GM18861 (cell line): ENCODE measurements around the gene USP7.

ENCODE experiments used
- ATAC-seq: cut with Tn5 transposase; IDR thresholded peaks from one replicate; pipeline ENCODE4 v1.9.1; 2021; ENCODE audit not compliant: unreplicated experiment

The USP7 gene

DNA sequence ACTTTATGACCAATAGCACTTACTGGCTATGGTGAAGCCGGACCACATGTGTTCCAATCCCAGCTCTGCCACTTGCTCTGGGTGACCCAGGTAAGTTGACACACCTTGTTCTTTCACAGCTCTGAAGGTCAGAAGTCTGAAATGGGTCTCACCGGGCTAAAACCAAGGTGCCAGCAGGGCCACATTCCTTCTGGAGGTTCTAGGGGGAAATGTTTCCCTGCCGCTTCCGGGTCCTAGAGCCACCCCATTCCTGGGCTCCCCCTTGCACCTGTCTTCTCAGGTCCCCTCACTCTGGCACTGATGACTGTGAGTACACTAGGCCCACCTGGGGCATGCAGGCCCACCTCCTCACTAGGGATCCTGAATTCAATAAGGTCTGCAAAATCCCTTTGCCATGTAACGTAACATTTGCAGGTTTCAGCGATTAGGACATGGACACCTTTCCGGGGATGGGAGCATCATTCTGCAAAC, 11.4 kb downstream of the USP7 start:
- no peak for ATAC-seq

- no peak for ATAC-seq
Observed at GRCh38 chr16:8951447-8952280, 12.0 kb downstream of the USP7 start.

DNA sequence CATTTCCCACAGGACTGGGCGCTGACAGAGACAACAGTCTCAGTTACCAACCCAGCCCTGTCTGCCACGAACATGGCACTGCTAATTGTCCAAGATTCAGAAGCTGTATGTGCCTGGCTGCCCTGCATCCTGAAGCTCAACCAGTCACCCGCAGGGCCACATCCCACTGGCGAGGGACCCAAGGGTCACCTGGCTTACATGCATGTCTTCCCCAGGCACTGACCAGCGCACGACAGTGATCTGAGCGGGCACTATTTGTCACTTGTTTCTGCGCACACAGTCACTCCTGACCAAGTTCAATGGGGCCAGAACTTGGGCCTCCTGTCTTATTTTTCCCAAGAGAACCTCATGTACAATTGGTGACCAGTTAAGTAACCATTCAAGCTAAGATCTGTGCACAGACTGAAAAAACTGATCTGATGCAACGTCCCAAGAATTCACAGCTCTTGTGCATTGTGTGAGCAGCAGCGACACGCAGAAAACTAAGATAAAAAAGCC, 13.1 kb downstream of the USP7 start:
- ATAC-seq: no peak

GRCh38 chr16:8949536-8950418, 13.9 kb downstream of the USP7 start:
- no peak for ATAC-seq

DNA sequence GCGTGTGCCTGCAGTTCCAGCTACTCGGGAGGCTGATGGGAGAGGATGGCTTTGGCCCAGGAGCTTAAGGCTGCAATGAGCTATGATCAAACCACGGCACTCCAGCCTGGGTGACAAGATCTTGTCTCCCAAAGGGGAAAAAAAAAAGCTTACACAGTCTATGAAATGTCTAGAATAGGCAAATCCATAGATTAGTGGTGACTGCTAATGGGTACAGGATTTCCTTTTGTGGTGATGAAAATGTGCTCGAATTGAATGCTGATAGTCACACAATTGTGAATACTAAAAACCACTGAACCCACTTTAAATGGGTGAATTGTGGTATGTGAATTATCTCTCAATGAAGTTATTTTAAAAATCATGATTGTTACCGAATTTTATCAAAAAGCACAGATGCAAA, 14.9 kb downstream of the USP7 start:
- no peak for ATAC-seq

DNA sequence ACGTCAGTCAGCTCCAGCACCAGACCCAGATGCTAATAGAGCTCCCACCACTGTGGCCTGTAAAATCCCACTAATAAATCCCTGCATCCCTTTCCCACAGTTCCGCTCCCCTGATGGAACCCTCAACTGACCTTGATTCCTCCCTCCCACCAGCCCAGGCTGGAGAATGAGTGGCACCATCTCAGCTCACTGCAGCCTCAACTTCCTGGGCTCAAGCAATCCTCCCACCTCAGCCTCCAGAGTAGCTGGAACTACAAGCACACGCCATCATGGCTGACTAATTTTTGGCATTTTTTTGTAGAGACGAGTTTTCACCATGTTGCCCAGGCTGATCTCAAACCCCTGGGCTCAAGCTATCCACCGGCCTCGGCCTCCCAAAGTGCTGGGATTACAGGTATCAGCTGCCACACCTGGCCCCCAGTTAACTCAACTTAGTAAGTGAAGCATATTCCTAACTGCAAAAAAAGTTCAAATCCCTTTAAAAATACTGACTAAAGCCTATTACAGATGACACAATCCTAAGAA, 15.6 kb downstream of the USP7 start:
- ATAC-seq: no peak

- ATAC-seq: peak; percentile 38
Observed at GRCh38 chr16:8946544-8946943, 17.2 kb downstream of the USP7 start.

DNA sequence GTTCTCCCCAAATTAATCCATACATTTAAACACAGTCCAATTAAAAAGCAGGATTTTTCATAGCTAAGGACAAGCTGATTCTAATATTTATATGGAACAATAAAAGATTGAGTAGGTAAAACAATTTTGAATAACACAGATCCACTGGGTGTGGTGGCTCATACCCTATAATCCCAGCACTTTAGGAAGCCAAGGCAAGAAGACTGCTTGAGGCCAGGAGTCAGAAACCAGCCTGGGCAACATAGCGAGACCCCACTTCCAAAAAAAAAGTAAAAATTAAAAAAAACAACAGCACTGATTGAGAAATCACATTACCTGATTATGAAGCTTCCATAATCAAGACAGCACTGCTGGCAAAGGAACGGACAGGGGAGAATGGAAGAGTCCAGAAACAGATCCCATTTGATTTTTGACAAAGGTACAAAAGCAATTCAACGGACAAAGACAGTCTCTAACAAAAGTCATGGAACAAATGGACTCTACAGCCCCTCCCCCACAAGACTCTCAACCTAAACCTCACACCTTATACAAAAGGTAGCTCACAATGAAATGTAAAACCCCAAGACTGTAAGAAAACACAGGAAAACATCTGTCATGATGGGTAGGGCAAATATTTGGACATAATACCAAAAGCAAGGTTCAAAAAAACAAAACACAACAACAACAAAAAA, 17.9 kb downstream of the USP7 start:
- ATAC-seq: no peak

DNA sequence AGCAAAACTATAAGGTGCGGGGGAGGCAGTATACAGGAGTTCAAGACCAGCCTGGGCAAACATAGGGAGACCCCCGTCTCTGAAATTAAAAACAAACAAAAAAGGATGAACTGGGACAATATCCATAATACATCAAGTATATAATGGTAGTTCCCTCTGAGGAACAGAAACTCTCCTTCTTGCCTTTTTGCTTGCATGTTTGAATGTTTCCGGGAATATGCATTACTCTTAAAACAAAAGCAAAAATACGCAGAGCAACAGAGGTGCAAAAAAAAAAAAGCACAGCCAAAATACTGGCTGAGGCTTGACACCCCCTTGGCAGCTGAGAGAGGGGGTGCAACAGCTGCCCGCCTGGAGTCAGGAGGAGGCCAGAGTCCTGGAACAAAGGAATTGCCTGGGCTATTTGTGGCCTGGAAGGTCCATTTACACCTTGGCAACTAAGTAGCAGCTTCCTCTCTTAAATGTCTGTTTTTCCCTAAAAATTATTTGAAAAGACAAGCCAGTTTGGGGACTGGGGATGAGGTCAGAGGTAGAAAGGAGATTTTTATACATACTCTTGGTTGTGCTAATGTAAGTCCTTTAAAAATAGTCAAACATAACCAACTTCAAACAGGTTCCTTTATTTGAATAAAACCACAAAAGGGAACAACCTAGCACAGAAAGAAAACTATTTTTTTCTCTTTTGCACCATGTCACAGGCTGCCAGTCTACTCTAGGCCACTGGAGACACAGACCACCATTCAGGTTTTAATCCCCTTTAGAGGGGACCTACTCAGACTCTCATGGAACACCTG, 19.5 kb downstream of the USP7 start:
- peak; percentile 54 for ATAC-seq

DNA sequence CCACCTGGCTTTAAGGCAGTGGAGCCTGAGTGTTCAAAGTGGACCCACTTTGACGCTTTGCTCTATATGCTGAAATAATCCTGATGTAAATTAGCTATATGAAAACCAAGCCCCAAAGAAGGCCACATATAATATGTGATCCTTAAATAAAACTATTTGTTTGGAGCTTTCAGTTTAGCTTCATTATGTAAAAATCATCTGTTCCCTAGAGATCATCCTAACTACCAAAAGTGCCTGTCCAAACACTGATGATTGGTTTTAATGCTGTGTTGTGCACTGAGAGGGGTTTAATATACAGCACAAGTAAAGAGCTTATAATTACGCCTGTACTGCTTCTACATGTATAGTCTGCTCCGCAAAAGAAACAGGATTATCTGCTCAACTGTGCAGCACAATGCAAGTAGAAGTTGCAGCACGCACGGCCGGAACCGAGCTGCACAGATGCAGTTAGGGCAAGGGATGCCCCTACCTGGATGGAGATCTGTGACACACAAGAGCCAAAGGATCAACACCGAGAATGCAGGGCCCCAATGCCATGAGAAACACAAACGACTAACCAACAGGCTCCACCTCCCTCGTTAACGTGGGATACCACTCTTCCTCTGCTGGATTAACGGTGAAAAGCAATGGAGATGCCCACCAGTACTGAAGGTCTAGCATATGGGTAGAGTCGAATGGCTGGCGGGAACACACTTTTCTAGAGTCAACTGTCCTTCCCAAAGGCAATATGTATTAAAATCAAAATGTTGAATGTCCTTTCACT, 20.5 kb downstream of the USP7 start:
- ATAC-seq: no peak

DNA sequence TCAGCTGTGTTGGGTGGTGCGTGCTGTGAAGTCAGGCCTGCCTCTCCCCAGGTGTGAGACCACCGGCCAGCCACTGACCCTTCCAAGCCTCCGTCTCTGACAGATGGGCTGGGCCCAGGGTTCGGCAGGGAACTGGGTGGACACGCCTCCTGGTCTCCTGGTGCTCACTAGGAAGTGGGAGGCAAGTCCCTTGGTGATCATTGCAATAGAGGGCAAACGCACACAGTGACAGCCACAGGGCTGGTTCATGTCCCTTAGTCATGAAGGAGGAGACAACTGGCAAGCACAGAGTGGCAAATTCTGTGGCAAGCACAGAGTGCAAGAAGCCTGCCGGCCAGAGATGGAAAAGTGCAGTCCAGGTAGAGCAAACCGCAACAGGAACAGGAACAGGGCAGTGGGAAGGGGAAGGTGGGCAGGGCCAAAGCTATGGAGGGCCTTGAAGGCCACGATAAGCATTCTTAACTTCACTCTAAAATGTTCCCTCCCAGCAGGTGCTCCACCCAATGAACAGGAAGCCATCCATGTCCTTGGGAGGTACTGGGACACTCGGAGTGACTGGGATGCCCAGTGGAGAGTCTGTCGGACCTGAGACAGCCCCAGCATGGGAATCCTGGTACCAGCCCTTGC, 21.9 kb downstream of the USP7 start:
- no peak for ATAC-seq

DNA sequence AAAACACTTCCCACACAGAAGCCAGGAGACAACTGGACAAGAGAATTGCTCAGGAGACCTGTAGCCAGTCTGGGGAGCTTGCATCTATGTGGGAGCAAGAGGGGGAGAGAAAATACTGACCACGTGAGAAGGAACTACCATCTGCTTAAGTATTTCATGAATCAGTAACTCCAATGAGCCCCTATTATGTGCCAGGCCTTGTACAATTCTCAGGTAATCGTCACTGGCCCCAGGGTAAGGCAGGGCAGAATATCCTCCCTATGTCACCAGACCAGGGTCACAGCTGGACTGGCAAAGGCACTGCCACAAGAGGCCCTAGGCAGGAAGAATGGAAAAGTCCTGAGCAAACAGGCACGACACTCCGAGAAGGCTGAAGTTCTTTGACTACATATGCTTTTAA, 25.9 kb downstream of the USP7 start:
- ATAC-seq: no peak

- peak; percentile 67 for ATAC-seq
Observed at GRCh38 chr16:8936421-8936820, 27.3 kb downstream of the USP7 start.

DNA sequence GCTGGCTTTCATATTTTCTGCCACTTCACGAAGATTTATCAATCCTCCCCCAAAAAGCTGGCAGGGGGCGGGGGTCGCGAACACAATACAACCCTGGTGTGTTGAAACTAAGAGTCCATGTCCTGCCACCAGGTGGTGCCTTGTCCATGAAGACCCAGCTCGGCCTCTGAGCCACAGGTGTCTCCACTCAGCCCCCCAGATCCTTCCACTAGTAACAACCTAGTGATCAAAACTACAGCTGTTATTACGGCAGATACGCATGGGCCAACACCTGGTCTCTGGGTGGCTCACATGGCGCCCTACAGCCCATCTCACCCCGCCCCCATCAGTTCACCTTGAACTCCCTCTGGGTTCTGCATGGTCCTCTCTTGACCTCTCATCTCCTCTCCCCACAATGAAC, 27.7 kb downstream of the USP7 start:
- ATAC-seq: peak; percentile 23

DNA sequence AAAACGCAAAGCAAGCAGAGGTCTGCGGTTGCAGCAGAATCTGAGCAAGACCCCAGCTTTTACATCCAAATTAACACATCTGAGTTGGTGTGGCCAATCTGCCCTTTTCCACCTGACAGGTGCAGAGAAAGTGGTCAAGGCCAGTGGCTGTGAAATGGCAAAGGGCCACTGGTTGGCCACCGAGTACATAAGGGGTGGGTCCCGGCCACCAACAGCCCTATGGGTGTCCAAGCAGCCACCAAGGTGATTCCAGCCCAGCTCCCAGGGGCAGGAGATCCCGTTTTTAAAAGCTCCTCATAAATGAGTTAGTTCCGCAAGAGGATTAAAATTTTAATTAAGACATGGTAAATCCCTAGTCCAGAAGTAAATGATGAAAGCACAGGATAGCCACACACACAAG, 29.1 kb downstream of the USP7 start:
- no peak for ATAC-seq

DNA sequence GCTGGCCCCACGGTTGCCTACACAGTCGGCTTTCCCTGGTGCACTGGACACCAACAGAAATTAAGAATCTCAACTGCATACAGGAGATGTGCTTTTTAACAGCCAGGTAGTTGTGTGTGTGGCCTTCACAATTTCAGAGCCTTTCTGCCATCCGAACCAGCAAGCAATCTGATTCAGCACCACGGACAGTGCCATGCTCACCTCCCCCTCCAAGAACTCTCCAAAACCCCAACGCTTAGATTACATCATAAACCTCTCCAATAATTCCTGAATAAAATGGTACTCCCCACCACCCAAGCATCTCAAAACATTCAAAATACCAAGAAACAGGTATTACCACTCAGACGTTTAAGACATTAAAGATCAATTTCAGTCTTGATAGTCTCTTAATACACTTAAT, 31.8 kb downstream of the USP7 start:
- no peak for ATAC-seq

DNA sequence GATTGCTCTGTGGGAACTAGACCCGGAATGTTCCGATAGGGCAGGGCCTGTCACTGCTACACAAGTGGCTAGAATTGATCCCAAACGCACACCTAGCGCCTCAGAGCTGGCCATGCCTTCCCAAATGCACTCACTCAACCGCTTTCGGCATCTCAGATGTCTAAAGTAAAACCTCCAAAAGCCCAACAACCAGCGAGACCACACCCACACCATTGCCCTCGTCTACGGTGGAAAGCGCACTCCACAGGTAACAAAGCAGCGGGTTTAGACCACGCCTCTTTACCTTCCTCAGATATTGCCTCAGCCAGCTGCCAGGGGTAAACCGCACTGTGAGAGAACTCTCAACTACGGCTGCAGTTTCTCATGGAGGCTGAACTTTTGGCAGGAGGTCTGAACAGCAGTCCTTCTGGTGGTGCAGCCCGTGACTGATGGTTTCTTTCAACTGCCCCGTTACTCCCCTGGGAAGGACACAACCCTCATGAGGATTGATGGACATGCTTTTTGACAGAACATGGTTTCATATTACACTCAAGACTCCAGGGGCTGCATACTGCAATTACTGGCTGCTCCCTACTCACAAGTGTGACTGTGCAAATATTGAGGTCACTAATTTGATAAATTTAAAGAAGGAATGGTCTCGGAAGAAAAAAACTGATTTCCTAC, 34.5 kb downstream of the USP7 start:
- ATAC-seq: peak; percentile 59

- peak; percentile 42 for ATAC-seq
Observed at GRCh38 chr16:8928467-8928957, 35.2 kb downstream of the USP7 start.
